Stimulated activated CD8-positive, alpha-beta memory T cell treated with anti-CD3 and anti-CD28 coated beads, Interleukin-15, amount 100 ng/mL, for 4 hours (primary cell): ENCODE measurements around the gene OTUB1.
A peak's percentile ranks its signal among the peaks of the same experiment; 100 is the strongest.

Experiments
- DNase-seq, 2 donors: peaks; one replicate each; pipeline ENCODE4 v3.0.0-alpha.2; 2020; ENCODE audit warnings: low read depth in 2 of 2

OTUB1 gene

GRCh38 chr11:64022125-64022784, 36.0 kb downstream of the OTUB1 start:
- no peak for DNase-seq

- no peak for DNase-seq
These were observed 37.8 kb downstream of the OTUB1 start for GRCh38 chr11:64023712-64024710.

GRCh38 chr11:64025205-64025604, 39.0 kb downstream of the OTUB1 start:
- no peak for DNase-seq

GRCh38 chr11:64026575-64027205, 40.5 kb downstream of the OTUB1 start:
- no peak for DNase-seq

- no peak for DNase-seq
These were observed 41.6 kb downstream of the OTUB1 start for GRCh38 chr11:64027651-64028397.

GRCh38 chr11:64028398-64029115, 42.3 kb downstream of the OTUB1 start:
- no peak for DNase-seq

- no peak for DNase-seq
These were observed 43.5 kb downstream of the OTUB1 start for GRCh38 chr11:64029773-64030172.

- no peak for DNase-seq
These were observed 44.8 kb downstream of the OTUB1 start for GRCh38 chr11:64031001-64031400.

GRCh38 chr11:64032050-64032449, 45.8 kb downstream of the OTUB1 start:
- no peak for DNase-seq

- no peak for DNase-seq
These were observed 48.2 kb downstream of the OTUB1 start for GRCh38 chr11:64034411-64034811.

- no peak for DNase-seq
These were observed 48.9 kb downstream of the OTUB1 start for GRCh38 chr11:64035081-64035524.

GRCh38 chr11:64035576-64035975, 49.3 kb downstream of the OTUB1 start, which contains the start of gene FLRT1:
Gene FLRT1 (plus strand): TSS chr11:64035931. CDS start chr11:64116268, 80,337 bp downstream.
- no peak for DNase-seq

- no peak for DNase-seq
These were observed 50.1 kb downstream of the OTUB1 start for GRCh38 chr11:64036087-64037026.

- no peak for DNase-seq
These were observed 50.9 kb downstream of the OTUB1 start for GRCh38 chr11:64037027-64037634.

- DNase-seq: no peak
These were observed 52.3 kb downstream of the OTUB1 start for GRCh38 chr11:64038500-64038899.

GRCh38 chr11:64039012-64039665, 52.9 kb downstream of the OTUB1 start:
- DNase-seq: peak in 1 of 2 donors; percentile 10

- no peak for DNase-seq
These were observed 54.6 kb downstream of the OTUB1 start for GRCh38 chr11:64040684-64041322.

- no peak for DNase-seq
These were observed 55.6 kb downstream of the OTUB1 start for GRCh38 chr11:64041846-64042245.
